T47D (cell line): ENCODE results near the gene MNS1.
"Not testable (repeated sequence)": the region's sequence is repeated elsewhere in the genome, so short reads cannot be mapped to it uniquely, and the experiment has no call there.

Source experiments
- DNase-seq, 2 experiments: peaks; one replicate each; pipeline versions ENCODE4 v3.0.0 to v3.0.0-alpha.2; 2011 to 2012; ENCODE audit warnings: low read depth in 1 of 2, low spot score in 1 of 2
- JUND ChIP-seq: IDR thresholded peaks from 2 replicates; pipeline ENCODE4 v1.6.1; 2012; ENCODE audit warnings: low read depth
- in situ Hi-C: cut with HindIII; loops from 2 replicates; pipeline ENCODE4 v1.10.0; 2016; ENCODE audit warnings: low sequenced_read_pairs, low pct_unique_long_range_greater_than_20kb

The MNS1 gene, protein sequence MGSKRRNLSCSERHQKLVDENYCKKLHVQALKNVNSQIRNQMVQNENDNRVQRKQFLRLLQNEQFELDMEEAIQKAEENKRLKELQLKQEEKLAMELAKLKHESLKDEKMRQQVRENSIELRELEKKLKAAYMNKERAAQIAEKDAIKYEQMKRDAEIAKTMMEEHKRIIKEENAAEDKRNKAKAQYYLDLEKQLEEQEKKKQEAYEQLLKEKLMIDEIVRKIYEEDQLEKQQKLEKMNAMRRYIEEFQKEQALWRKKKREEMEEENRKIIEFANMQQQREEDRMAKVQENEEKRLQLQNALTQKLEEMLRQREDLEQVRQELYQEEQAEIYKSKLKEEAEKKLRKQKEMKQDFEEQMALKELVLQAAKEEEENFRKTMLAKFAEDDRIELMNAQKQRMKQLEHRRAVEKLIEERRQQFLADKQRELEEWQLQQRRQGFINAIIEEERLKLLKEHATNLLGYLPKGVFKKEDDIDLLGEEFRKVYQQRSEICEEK

DNA sequence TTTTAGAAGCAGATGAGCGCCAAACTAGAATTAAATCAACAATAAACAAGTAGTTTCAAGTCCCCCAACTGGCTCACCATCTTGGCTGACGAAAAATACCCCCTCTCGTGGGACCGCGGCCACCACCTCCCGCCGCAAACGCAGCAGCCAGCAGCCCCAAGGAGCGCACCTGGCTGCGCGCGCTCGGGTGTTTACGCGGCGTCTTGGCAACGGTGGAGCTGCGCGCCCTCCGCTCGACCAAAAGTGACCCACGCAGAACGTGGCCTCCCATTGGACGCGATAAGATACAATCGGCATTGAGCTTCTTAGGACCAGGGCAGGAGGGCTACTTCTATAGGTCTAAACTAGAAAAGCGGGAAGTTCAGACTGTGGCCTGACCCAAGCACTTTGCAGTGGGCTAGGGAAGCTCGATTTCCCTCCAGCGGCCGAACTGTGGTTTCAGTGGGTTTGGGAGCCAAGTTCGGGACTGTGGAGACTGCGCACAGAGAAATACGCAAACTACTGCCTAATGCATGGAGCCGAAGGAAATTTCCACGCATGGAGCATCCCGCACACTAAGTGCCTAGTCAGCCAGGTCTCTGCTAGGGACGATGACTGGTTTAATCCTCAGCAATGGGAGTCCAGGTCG, at the start of gene MNS1:
Gene MNS1 (minus strand): TSS at position 245 of the 628 bp plus-strand sequence. CDS start 165 bp downstream, at position 80.
- DNase-seq: peak; percentile 89 to 95
- no peak for TF ChIP-seq JUND
- in situ Hi-C loops: no loop called here

DNA sequence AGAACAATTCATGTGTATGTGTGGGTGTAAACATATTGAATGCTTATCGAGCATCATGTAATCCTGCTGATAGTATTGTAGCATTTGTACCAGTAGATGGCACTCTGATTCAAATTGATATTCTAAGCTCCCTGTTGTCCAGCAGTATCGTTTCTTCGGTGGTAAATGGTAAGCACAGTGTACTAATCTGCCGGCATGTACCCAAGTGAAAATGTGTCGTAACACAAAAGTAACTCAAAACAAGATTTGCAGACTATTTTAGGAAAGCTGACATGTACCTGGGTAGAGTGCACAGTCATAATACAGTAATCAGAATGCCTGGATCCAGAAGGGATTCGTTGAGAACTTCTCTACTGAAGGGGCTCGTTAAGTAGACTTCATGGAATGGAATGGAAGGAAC, 31.7 kb upstream of the MNS1 start:
- in situ Hi-C loops: no loop called here
- peak; percentile 45 to 79 for DNase-seq
- no peak for TF ChIP-seq JUND

DNA sequence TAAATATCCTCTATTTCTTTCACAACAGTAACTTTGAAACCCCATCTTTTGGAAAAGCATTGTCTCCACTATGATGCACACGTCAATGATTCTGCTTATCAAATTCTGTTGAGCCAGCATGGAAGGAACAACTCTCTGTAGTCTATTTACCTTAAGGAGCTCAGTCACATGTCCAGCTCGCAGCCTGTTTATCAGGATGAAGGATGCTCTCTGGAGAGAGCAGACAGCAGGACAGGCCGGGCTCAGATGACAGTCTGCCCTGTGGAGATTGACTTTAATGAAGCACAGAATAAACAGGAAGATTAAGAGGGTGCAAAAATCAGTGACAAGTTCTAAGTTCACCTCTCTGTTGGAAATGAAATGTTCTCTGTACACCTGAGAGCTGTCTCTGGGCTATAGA, 30.6 kb upstream of the MNS1 start:
- in situ Hi-C loops: no loop called here
- no peak for DNase-seq
- TF ChIP-seq JUND: no peak

DNA sequence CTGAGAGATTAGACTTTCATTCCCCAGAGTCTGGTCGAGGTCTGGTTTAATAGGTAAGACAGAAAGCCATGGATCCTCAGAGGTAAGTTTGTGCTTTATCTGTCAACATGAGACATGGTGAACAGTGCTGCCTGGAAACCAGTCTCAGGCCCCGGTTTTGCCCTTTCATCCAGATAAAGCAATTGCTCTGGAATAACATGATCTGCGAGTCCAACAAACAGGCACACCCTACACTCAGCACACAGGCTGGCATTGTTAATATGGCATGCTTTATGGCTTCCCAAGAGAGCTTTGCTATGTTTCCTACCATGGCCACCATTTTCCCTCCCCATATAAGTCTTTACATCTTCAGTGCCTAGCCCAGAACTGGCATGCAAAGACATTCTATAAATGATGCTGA, 30.1 kb upstream of the MNS1 start:
- no peak for DNase-seq
- TF ChIP-seq JUND: no peak
- in situ Hi-C loops: no loop called here

DNA sequence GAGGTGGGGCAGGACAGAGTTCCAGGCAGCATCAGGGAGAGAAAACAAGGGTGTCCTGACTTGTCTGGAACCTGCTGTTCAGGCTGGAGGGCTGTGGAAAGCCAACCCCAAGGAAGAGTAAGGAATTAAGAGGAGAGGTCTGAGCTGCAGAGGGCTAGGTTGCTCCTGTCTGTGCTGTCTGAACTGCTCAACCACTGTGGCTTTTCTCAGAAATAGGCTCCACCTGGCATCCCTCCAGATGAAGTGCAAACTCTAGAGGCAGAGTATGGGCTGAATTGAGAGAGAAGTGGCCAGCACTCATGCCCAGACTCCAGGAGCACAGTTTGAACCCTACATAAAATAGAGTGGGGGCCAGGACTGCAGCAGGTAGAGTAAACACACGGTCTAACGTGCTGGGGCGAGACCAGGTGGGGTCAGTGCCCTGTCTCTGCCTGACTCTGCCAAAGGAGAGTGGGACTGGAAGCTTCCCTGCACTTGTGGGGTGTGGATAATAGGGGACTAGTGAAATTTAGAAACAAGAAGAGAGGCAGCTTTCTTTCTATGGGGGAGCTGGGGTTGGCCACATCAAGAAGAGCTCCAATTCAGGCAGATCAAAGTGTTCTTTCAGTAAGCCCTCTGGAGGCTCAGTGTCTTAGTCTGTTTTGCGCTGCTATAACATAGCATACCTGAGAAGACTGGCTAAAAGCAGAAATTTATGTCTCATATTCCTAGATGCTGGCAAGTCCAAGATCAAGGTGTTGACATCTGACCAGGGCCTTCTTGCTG, 28.0 kb upstream of the MNS1 start:
- in situ Hi-C loops: no loop called here
- DNase-seq: no peak
- TF ChIP-seq JUND: no peak

DNA sequence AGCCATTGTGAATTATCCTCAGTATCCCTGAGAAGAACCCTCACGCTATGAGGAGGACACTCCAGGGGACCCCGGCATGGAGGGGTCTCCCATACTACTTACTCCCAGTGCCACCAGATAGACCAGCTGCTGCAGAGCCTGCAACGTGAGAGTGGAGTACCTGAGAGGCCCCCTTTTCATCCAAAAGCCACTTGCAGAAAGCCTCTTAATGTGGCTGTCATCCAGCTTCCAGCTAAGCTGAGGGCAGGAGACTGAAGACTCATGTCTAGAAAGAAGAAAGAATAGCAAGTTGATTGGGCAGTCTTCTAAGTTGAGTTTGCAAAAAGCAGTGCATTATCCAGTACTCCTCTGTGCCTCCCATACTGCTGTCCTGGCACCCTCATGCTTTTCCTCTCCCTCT, 27.3 kb upstream of the MNS1 start:
- no peak for TF ChIP-seq JUND
- DNase-seq: no peak
- in situ Hi-C loops: no loop called here

DNA sequence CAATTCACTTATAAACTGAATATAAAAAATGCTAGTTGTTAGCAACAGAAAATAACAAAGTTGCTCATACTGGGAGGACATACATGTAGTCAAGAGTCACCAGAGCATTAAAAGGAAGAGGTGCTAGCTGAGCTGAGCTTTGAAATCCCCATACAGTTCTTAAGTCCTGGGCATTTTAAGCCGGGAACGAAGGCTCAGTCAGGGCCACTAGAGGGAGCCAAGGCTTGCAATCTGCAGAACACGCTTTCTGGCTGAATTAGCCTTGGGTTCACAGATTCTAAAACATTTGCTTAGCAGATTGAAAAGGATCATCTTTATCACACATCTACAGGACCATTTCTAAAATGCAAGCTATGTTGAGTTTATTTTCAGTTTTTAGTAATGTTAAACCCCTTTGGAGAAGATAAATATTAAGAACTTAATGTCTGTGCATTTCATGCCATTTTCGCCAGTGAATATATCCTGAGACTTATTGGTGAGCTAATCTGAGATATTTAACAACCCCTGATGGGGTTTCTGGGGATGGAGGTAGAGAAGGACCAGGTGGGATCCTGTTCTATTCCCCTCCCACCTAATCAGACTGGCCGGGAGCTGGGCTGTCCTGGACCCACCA, 26.3 kb upstream of the MNS1 start:
- no peak for TF ChIP-seq JUND
- in situ Hi-C loops: no loop called here
- peak; percentile 62 to 78 for DNase-seq

DNA sequence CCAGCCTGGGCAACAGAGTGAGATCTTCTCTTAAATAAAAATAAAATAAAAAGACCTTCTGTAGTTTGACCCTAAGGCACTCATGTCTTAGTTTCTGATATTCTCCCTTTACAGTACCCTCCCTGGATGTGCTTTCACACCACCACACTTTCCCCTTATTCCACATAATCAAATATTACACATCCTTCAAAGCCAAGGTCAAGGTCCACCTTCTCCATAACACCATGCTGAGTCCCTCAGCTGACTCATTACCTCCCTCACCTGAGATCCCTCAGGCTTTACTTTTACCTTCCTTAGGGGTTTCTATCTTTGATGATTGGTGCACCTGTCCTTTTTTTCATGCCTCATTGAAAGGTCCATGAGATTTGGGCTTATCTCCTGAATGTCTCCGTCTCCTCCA, 25.5 kb upstream of the MNS1 start:
- in situ Hi-C loops: no loop called here
- DNase-seq: no peak
- TF ChIP-seq JUND: no peak

DNA sequence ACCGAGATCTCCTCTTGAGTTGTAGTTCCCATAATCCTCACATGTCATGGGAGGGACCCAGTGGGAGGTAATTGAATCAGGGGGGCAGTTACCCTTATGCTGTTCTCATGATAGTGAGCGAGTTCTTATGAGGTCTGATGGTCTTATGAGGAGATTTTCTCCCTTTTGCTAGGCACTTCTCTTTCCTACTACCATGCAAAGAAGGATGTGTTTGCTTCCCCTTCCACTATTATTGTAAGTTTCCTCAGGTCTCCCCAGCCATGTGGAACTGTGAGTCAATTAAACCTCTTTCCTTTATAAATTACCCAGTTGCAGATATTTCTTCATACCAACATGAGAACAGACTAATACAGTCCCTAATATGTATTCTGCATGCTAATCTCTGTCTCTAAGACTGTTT, 21.3 kb upstream of the MNS1 start:
- in situ Hi-C loops, DNase-seq: not testable (repeated sequence)

DNA sequence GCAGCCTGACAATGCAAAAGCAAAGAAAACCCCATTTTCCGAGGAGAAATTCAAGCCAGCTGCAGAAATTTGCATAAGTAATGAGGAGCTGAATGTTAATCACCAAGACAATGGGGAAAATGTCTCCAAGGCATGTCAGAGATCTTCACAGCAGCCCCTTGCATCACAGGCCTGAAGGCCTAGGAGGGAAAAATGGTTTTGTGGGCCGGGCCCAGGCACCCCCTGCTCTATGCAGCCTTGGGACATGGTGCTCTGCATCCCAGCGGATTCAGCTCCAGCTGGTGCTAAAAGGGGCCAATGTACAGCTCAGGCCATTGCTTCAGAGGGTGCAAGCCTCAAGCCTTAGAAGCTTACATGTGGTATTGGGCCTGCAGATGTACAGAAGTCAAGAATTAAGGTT, 20.5 kb upstream of the MNS1 start:
- DNase-seq, in situ Hi-C loops: not testable (repeated sequence)

DNA sequence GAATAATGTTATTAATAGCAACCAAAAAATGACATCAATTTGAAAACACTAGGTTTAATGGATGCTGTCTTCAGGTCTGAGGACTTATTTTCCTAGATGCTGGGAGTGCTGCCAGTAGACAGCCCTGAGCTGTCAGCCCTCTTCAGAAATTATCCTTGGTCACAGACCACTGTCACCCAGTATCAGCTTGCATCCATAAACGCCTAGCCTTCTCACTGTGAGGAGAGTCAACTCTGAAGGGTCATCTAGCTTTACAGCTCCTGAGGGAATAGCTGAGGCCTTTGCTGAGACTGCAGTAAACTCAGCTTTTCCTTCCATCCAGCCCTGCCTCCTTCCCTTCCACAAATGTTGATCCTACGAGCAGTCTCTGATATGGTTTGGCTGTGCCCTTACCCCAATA, 19.4 kb upstream of the MNS1 start:
- DNase-seq: no peak
- in situ Hi-C loops: no loop called here
- no peak for TF ChIP-seq JUND

DNA sequence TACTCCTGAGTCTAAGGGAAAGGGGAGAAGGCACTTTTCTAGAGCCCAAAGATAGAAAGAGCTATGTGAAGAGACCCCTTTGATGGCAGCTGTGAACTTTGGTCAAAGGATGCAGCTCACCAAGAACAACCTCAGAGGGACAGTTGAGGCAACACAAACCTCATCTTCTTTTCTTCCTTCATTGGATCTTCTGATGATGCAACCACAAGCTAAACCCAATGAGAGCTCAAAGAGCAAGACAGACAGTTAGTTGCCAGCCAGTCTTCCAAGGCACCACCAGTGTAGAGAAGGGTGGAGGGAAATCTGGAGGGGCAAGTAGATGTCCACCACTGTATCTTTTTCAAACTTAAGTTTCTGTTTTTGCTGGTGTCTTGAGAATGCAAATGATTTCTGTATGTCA, 10.4 kb upstream of the MNS1 start:
- in situ Hi-C loops: no loop called here
- DNase-seq: no peak
- no peak for TF ChIP-seq JUND
